ENCODE data around the gene RSPH1.

The RSPH1 gene

GRCh38 chr21:42512346-42513034 is 16.5 kb upstream of the RSPH1 start:
- DNase-seq: no peak

GRCh38 chr21:42509244-42509643 is 13.2 kb upstream of the RSPH1 start:
- DNase-seq: no peak

GRCh38 chr21:42508371-42508770 is 12.3 kb upstream of the RSPH1 start:
- no peak for DNase-seq

- DNase-seq: no peak
Measured at GRCh38 chr21:42507418-42507817, 11.4 kb upstream of the RSPH1 start.

- DNase-seq: peak; percentile 72
Measured at GRCh38 chr21:42505090-42505726, 9.2 kb upstream of the RSPH1 start.

- DNase-seq: no peak
Measured at GRCh38 chr21:42503711-42504110, 7.7 kb upstream of the RSPH1 start.

- DNase-seq: no peak
Measured at GRCh38 chr21:42500736-42501135, 4.7 kb upstream of the RSPH1 start.

GRCh38 chr21:42500225-42500624 is 4.2 kb upstream of the RSPH1 start:
- no peak for DNase-seq

- DNase-seq: no peak
Measured at GRCh38 chr21:42499444-42500112, 3.6 kb upstream of the RSPH1 start.

- no peak for DNase-seq
Measured at GRCh38 chr21:42498012-42498411, 2.0 kb upstream of the RSPH1 start.

- DNase-seq: no peak
Measured at GRCh38 chr21:42496839-42497202, 797 bp upstream of the RSPH1 start.

- no peak for DNase-seq
Measured at GRCh38 chr21:42495765-42496119, 282 bp downstream of the RSPH1 start.

- no peak for DNase-seq
Measured at GRCh38 chr21:42495027-42495426, 997 bp downstream of the RSPH1 start.

- no peak for DNase-seq
Measured at GRCh38 chr21:42493109-42494060, 2.6 kb downstream of the RSPH1 start.

- DNase-seq: no peak
Measured at GRCh38 chr21:42492201-42492600, 3.8 kb downstream of the RSPH1 start.

- DNase-seq: no peak
Measured at GRCh38 chr21:42491328-42491727, 4.7 kb downstream of the RSPH1 start.

- no peak for DNase-seq
Measured at GRCh38 chr21:42490720-42491119, 5.3 kb downstream of the RSPH1 start.

GRCh38 chr21:42489991-42490390 is 6.0 kb downstream of the RSPH1 start:
- DNase-seq: no peak

GRCh38 chr21:42489006-42489563 is 6.9 kb downstream of the RSPH1 start:
- DNase-seq: no peak

GRCh38 chr21:42486531-42486930 is 9.5 kb downstream of the RSPH1 start:
- peak; percentile 70 for DNase-seq

- no peak for DNase-seq
Measured at GRCh38 chr21:42486072-42486471, 10.0 kb downstream of the RSPH1 start.

- DNase-seq: no peak
Measured at GRCh38 chr21:42484966-42485365, 11.1 kb downstream of the RSPH1 start.

- no peak for DNase-seq
Measured at GRCh38 chr21:42481169-42481568, 14.9 kb downstream of the RSPH1 start.
